HS-27A (cell line): Measurements from ENCODE around the gene NBAS.
A peak's percentile ranks its signal among the peaks of the same experiment; 100 is the strongest.

Experiments used
- DNase-seq: peaks from one replicate; pipeline ENCODE4 v3.0.0-alpha.2; 2012; ENCODE audit warnings: low read depth, missing footprints

Gene NBAS

GRCh38 chr2:15163326-15163725, 397.8 kb downstream of the NBAS start:
- no peak for DNase-seq

GRCh38 chr2:15162620-15163019, 398.5 kb downstream of the NBAS start:
- no peak for DNase-seq

DNA sequence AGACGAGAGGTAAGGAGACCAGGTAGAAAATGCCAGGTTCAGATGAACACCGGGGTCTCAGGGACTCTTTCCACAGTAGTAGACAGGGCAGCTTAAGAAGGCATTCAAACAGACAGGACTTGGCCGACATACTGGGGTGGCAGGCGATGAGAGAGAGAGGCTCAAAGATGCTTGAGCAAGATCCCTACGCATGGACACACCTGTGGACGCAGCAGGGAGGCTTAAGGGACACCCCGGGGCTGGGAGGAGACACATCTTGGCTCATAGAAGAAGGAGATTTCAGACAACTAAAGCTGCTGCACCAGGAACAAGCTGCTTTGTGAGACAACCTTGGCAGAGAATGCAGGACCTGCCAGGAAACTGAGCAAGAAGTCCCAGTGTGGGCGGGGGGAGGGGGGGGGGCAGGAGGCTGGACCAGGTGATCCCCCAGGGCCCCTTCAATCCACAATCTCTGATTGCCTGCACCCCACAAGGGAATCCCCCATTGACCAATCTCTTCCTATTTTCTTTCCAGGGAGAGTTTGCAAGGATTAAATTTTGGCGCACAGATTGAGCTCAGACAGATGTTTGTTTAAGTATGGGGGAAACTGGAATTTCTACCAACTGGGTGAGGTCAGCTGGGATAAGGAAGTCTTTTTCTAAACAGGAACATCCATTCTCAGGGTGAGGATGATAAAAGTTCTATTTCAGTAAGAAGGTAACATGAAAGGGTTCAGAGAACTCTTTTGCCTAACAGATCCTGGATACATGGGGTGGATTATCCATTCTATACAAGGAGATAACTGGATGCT, 400.7 kb downstream of the NBAS start:
- no peak for DNase-seq

DNA sequence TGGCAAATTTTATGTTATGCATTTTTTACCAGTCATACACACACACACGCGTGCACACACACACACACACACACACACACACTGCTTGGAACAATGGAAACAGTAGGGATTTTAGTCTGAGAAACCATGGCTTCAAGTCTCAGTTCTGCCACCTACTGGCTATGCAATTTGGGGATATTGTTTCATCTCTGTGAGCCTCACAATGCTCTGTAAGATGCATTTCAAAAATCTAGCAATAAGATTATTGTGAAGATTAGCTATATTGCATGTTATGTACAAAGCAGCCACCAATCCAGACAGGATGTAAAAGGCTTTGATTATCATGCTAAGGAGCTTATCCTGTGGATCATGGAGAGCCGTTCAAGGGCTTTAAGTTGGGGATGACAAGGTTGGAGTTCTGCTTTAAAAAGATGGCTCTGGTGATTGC, 401.4 kb downstream of the NBAS start:
- DNase-seq = no peak

DNA sequence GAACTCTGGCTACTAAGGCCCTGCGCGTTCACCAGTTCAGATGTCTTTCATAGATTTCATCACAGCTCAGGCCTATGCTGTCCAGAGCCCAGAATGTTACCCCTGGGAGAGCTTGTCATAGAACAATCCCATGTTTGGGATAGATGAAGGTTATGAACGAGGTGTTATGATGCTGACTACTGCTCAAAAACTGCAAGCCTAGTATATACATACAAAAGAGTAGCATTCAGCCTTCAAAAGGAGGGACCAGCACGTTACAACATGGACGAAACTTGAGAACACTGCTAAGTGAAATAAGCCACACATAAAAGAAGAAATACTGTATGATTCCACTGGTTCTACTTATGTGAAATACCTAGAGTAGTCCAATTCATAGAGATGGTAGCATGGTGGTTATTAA, 401.9 kb downstream of the NBAS start:
- DNase-seq = no peak

GRCh38 chr2:15158532-15158931, 402.6 kb downstream of the NBAS start:
- no peak for DNase-seq

DNA sequence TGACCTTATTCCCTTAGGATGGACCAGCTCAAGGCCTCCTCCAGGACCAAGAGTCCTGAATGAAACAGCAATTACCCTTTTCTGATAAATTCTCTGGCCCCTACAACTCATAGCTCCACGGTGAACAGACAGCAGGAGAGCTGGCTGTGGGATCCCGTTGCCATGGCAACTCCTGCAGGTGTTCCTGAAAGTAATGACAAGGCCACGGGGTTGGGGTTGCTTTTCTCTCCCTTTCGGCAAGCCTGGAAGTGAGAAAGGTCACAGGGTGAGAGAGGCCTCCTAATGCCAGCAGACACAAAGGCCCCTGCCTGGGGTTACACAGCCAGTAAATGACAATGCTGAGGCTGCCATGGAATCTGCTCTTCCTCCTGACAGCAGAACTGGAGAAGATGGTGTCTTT, 403.0 kb downstream of the NBAS start:
- no peak for DNase-seq

GRCh38 chr2:15155959-15156574, 405.1 kb downstream of the NBAS start:
- DNase-seq = no peak

DNA sequence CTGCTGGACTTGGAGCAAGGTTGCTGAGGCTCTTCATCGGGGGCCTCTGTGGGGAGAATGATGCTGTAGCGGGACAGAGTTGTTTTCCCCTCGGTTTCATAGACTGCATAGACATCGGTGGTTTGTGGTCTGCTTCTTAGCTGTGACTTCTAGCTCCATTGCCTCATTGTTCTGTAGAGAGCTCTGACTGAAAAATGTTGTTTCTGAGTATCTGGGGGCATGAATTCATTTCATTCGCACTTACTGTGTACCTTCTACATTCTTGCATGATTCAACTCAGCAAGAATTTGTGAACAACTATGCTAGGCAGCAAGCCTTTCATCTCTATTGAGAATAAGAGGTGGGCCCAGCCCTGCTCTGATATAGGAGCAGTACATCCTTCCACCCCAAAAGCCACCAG, 406.8 kb downstream of the NBAS start:
- DNase-seq = no peak

- no peak for DNase-seq
Measured at GRCh38 chr2:15152382-15152781, 408.8 kb downstream of the NBAS start.

- no peak for DNase-seq
Measured at GRCh38 chr2:15149063-15149462, 412.1 kb downstream of the NBAS start.

GRCh38 chr2:15147591-15147990, 413.5 kb downstream of the NBAS start:
- no peak for DNase-seq

DNA sequence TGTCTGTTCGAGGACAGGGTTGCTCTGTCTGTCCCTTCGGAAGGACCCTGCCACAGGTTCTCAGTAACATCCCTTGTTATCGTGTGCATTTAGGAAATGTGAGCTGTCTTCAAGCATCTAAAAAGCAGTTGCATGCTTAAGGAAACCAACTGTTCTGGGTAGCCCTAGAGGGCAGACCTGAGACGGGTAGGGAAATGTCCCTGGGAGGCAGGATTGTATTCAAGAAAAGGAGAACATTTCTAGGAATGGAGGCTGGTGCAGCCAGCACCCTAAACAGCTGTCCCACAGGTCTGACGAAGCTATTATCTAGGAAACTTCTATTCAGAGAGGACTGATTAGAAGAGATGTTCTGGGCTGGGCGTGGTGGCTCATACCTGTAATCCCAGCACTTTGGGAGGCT, 414.2 kb downstream of the NBAS start:
- DNase-seq = no peak

DNA sequence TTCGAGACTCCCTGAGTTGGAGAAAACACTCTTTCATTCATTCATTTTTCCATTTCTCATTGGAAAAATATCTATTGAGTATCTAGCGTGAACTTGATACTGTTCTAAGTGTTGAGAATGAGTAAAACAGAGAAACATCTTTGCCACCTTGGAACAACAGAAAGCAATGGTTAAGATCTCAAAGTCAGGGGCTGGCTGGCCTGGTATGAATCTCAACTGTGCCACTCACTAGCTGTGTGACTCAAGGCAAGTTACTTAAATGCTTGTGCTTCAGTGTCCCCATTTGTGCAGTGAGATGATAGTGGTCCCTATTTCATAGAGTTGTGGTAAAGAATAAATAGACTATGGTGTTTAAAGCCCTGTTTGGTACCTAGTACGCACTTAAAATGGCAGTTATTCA, 415.2 kb downstream of the NBAS start:
- no peak for DNase-seq

DNA sequence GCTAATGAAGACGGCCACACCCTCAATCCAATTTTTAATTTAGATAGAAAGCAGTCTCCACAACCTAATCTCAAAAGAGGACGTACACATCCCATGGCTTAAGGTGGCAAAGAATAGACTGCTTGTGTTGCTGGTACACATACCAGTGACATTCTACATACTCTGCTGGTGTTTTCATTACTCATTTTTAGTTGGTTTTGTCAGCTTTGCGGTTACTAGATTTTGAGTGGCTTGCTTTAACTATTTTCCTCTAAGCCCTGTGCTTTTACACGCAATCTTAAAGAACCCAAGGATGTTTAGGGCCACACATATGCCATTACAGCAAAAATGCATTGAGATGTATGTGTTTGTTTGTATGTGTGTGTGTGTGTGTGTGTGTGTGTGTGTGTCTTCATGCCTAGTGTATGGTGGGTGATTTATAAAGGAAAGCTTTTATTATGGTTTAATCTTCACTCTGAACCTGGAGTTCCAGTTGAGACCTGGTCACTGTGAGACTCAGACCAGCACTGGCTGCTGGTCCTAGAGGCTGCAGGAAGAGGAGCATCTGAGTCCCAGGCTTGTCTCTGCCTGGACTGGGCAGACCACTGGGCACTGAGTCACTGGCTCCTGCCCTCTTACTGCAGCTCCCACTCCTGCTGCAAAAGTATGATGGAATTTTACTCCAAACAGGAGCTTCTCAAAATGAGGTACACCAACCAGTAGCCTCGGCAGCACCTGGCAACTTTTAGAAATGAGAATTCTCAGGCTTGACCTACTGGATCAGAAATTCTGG, 415.9 kb downstream of the NBAS start:
- peak; percentile 58 for DNase-seq

- DNase-seq = no peak
Measured at GRCh38 chr2:15142069-15142689, 419.0 kb downstream of the NBAS start.

GRCh38 chr2:15141211-15141610, 419.9 kb downstream of the NBAS start:
- DNase-seq = no peak

DNA sequence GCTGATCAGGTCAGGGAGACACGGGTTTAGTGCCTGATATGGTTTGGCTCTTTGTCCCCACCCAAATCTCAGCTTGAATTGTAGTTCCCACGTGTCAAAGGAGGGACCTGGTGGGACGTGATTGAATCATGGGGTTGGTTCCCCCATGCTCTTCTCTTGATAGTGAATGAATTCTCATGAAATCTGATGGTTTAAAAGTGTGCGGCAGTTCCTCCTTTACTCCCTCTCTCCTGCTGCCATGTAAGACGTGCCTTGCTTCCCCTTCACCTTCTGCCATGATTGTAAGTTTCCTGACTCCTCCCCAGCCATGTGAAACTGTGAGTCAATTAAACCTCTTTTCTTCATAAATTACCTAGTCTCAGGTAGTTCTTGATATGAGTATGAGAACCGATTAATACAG, 424.5 kb downstream of the NBAS start:
- DNase-seq = no peak

- no peak for DNase-seq
Measured at GRCh38 chr2:15134957-15135356, 426.2 kb downstream of the NBAS start.

DNA sequence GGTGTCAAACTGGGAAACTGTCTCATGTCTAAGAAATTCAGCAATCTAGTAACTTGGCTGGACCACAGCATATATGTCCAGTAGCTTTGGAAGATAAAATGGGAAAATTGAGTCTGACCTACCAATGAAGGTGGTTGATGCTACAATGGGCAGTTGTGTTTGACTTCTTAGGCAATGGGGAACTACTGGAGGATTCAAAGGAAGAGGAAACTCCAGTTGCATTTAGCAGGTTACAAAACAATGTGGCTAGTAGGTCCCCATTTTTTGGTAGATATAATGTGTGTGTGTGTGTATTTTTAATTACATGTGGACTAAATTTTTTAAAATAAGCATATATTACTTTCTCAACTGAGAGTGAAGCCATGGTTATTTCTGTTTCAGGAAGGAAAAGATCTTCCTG, 427.7 kb downstream of the NBAS start:
- no peak for DNase-seq

GRCh38 chr2:15128846-15129245, 432.3 kb downstream of the NBAS start:
- DNase-seq = no peak

- DNase-seq = no peak
Measured at GRCh38 chr2:15127876-15128275, 433.3 kb downstream of the NBAS start.

DNA sequence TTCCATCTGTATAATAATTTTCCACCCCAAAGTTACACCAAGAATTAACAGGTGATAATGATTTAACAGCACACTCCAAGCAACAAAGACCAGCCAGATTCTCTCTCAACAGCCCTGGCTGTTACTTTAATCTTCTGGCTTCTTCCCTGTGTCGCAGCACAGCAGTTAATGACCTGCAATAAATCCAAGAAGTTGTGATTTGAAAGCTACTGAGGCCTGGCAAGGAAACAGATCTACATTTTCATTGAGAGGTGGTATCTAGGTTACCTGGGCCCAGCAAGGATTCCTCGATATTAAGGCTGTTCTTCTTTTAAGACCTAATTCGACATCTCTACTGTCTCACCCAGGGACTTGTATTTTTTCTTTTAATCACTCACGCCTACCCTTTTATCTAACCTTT, 433.8 kb downstream of the NBAS start:
- no peak for DNase-seq
